ENCODE data around the gene CD7. TPM values are rescaled to one million over a fixed set of nuclear protein-coding genes. Genes with fewer than 3 reads are reported as not detected.
A peak's percentile ranks its signal among the peaks of the same experiment; 100 is the strongest.

CD7 gene
- total RNA-seq, 1 experiment from 2014 or later = 0.77 TPM

GRCh38 chr17:82297280-82297713 is 20.1 kb downstream of the CD7 start:
- no TSS peak for BruUV-seq (replicated peaks)
- CTCF ChIA-PET = no interaction called here
- in situ Hi-C loops (cut with HindIII; ENCODE audit: low pct_unique_long_range_greater_than_20kb, low sequenced_read_pairs) (loop anchor here (10.0 kb wide), 1 partner anchor 48 kb away; no protein-coding TSS in a partner anchor), intact Hi-C loops (cut with micrococcal nuclease; ENCODE audit: unreplicated experiment) (loop anchor here (5.0 kb wide), 1 partner anchor 35 kb away; the partner anchor contains the start of gene SECTM1)
- H3K36me3 ChIP-seq (ENCODE audit: control insufficient read depth, insufficient read depth, low read length) = no peaks in the 10 kb centered on the region; the same call in 1 of the 2 replicates
- H3K27me3 ChIP-seq (ENCODE audit: control insufficient read depth, insufficient read depth, low read length) = no peaks in the 10 kb centered on the region
- TF ChIP-seq CTCF (IDR thresholded peaks at IDR 0.05) = no peak
- TF ChIP-seq TCF7L2 (IDR thresholded peaks at IDR 0.05; ENCODE audit: low read depth, low read length) = no peak
- TF ChIP-seq SIN3A (IDR thresholded peaks at IDR 0.05; ENCODE audit: borderline replicate concordance, insufficient read depth, low read depth, low read length) = no peak
- TF ChIP-seq REST (IDR thresholded peaks at IDR 0.05; ENCODE audit: insufficient read depth in 1 of 2, low read depth in 2 of 2, low read length in 1 of 2) = no peak
- no peak for TF ChIP-seq POLR2AphosphoS5 (IDR thresholded peaks at IDR 0.05; ENCODE audit: low read depth, low read length)
- H3K4me1 ChIP-seq (ENCODE audit: control insufficient read depth, insufficient read depth, low read length) = peaks cover 79% of the 10 kb centered on the region
- peak; percentile 1; the same call in 1 of the 2 replicates for ATAC-seq
- peak overlapping the region; percentile 43 to 67 for H3K4me3 ChIP-seq (ENCODE audit: low read depth in 2 of 2, low read length in 2 of 2)
- POLR2A ChIA-PET = no interaction called here
- no peak for DNase-seq (ENCODE audit: low read depth, low spot score)
- no peaks in the 10 kb centered on the region for H3K9me3 ChIP-seq (ENCODE audit: control insufficient read depth, insufficient read depth, low read depth, low read length)
- peak overlapping the region; percentile 83 for H3K27ac ChIP-seq (ENCODE audit: low read length)

- no peaks in the 10 kb centered on the region for H3K27me3 ChIP-seq (ENCODE audit: control insufficient read depth, insufficient read depth, low read length)
- ATAC-seq = no peak
- in situ Hi-C loops (cut with HindIII; ENCODE audit: low pct_unique_long_range_greater_than_20kb, low sequenced_read_pairs) = loop anchor here (10.0 kb wide), 1 partner anchor 48 kb away; no protein-coding TSS in a partner anchor
- no peaks in the 10 kb centered on the region; the same call in 1 of the 2 replicates for H3K36me3 ChIP-seq (ENCODE audit: control insufficient read depth, insufficient read depth, low read length)
- H3K4me1 ChIP-seq (ENCODE audit: control insufficient read depth, insufficient read depth, low read length) = peaks cover 77% of the 10 kb centered on the region
- no peak for TF ChIP-seq REST (IDR thresholded peaks at IDR 0.05; ENCODE audit: insufficient read depth in 1 of 2, low read depth in 2 of 2, low read length in 1 of 2)
- no peak for TF ChIP-seq TCF7L2 (IDR thresholded peaks at IDR 0.05; ENCODE audit: low read depth, low read length)
- no peak for TF ChIP-seq POLR2AphosphoS5 (IDR thresholded peaks at IDR 0.05; ENCODE audit: low read depth, low read length)
- TF ChIP-seq CTCF (IDR thresholded peaks at IDR 0.05) = no peak
- no peak for TF ChIP-seq SIN3A (IDR thresholded peaks at IDR 0.05; ENCODE audit: borderline replicate concordance, insufficient read depth, low read depth, low read length)
- BruUV-seq (replicated peaks) = no TSS peak
- no peaks in the 10 kb centered on the region for H3K9me3 ChIP-seq (ENCODE audit: control insufficient read depth, insufficient read depth, low read depth, low read length)
- intact Hi-C loops (cut with micrococcal nuclease; ENCODE audit: unreplicated experiment) = loop anchor here (5.0 kb wide), 1 partner anchor 36 kb away; the partner anchor contains the start of gene SECTM1
- H3K27ac ChIP-seq (ENCODE audit: low read length) = peak overlapping the region; percentile 83
- ChIA-PET CTCF (interaction anchor here (1.1 kb wide), 1 partner anchor 21 kb away, joined by 3 read pairs; no protein-coding TSS in a partner anchor), POLR2A (no interaction called here)
- no peak for DNase-seq (ENCODE audit: low read depth, low spot score)
- peak overlapping the region; percentile 43 to 67 for H3K4me3 ChIP-seq (ENCODE audit: low read depth in 2 of 2, low read length in 2 of 2)
Observed at GRCh38 chr17:82296511-82297279, 20.7 kb downstream of the CD7 start.

Measured in Panc1 (cell line).